ENCODE measurements around the gene NUDT13.

The NUDT13 gene

DNA sequence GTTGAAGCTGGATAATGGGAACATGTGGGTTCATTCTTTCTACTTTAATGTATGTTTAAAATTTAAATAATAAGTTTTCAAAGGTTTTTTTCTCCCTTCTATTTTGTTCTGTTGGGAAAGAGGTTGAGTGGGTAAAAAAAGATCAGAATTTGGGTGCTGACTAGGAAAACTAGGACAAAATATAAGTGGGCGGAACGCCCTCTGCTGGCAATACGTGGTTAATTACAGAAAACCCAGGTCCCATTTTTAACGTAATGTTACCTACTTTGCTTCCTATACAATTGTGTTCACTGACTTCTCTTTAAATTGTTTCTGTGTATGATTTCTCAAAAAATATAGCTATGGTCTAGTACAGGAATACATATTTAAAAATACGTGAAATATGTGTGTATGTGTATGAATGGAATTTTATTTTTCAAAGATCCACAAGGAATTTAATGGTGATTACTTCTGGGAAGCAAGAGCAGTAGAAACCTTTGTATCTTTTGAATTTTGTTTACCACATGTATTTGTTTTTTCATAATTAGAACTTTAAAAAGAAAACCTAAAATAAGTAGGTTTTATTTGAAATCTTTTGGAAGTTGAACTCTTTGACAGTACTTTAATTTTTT is 48.9 kb downstream of the NUDT13 start:
- H2AFZ ChIP-seq, result no peak overlapping the region
- TF ChIP-seq, protein P1, sequence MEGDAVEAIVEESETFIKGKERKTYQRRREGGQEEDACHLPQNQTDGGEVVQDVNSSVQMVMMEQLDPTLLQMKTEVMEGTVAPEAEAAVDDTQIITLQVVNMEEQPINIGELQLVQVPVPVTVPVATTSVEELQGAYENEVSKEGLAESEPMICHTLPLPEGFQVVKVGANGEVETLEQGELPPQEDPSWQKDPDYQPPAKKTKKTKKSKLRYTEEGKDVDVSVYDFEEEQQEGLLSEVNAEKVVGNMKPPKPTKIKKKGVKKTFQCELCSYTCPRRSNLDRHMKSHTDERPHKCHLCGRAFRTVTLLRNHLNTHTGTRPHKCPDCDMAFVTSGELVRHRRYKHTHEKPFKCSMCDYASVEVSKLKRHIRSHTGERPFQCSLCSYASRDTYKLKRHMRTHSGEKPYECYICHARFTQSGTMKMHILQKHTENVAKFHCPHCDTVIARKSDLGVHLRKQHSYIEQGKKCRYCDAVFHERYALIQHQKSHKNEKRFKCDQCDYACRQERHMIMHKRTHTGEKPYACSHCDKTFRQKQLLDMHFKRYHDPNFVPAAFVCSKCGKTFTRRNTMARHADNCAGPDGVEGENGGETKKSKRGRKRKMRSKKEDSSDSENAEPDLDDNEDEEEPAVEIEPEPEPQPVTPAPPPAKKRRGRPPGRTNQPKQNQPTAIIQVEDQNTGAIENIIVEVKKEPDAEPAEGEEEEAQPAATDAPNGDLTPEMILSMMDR (IDR thresholded peaks at IDR 0.05), result peak; percentile 79

DNA sequence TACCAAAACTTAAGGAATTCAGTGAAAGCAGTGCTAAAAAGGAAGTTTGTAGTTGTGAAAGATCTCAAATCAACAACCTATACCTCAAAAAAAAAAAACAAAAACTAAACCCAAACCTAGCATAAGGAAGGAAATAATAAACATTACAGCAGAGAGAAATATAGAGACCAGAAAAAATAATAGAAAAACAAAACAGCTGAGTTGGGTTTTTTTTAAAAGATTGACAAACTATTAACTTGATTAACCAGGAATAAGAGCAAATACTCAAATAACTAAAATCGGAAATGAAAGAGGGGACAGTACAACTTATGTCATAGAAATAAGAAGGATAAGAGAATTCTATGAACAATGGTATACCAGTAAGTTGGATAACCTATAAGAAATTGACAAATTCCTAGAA is 50.8 kb downstream of the NUDT13 start:
- no peak overlapping the region for H2AFZ ChIP-seq
- no peak overlapping the region for H3K4me3 ChIP-seq (ENCODE audit: low read depth, low read length)
- peaks cover 23% of the 10 kb centered on the region for H3K79me2 ChIP-seq
- no peak overlapping the region for H3K9ac ChIP-seq
- H3K4me2 ChIP-seq (ENCODE audit: low read length), result no peak overlapping the region
- no peaks in the 10 kb centered on the region for H3K27me3 ChIP-seq (ENCODE audit: control insufficient read depth, insufficient read depth, low read length)
- H3K9me3 ChIP-seq (ENCODE audit: control insufficient read depth, low read length), result no peaks in the 10 kb centered on the region
- TF ChIP-seq, protein P1 (IDR thresholded peaks at IDR 0.05), result no peak
- no peak overlapping the region for H3K27ac ChIP-seq
- H3K4me1 ChIP-seq, result no peaks in the 10 kb centered on the region
- no peaks in the 10 kb centered on the region for H3K36me3 ChIP-seq (ENCODE audit: control insufficient read depth, insufficient read depth, low read length)

More for the DNA sequence above, 48.9 kb downstream of the NUDT13 start:
- Histone ChIP-seq H3K4me1 (no peaks in the 10 kb centered on the region), H3K4me2 (ENCODE audit: low read length) (no peak overlapping the region), H3K9me3 (ENCODE audit: control insufficient read depth, low read length) (no peaks in the 10 kb centered on the region), H3K4me3 (ENCODE audit: low read depth, low read length) (no peak overlapping the region), H3K27ac (no peak overlapping the region), H3K27me3 (ENCODE audit: control insufficient read depth, insufficient read depth, low read length) (no peaks in the 10 kb centered on the region), H3K9ac (no peak overlapping the region), H3K36me3 (ENCODE audit: control insufficient read depth, insufficient read depth, low read length) (no peaks in the 10 kb centered on the region), H3K79me2 (peaks cover 20% of the 10 kb centered on the region)

- H3K4me1 ChIP-seq, result no peaks in the 10 kb centered on the region
- no peak overlapping the region for H3K27ac ChIP-seq
- H3K9me3 ChIP-seq (ENCODE audit: control insufficient read depth, low read length), result no peaks in the 10 kb centered on the region
- no peaks in the 10 kb centered on the region for H3K27me3 ChIP-seq (ENCODE audit: control insufficient read depth, insufficient read depth, low read length)
- H3K4me2 ChIP-seq (ENCODE audit: low read length), result no peak overlapping the region
- no peak overlapping the region for H3K4me3 ChIP-seq (ENCODE audit: low read depth, low read length)
- H3K9ac ChIP-seq, result no peak overlapping the region
- no peak overlapping the region for H2AFZ ChIP-seq
- H3K79me2 ChIP-seq, result peaks cover 26% of the 10 kb centered on the region
- no peaks in the 10 kb centered on the region for H3K36me3 ChIP-seq (ENCODE audit: control insufficient read depth, insufficient read depth, low read length)
- TF ChIP-seq, protein P1 (IDR thresholded peaks at IDR 0.05), result no peak
Observed at GRCh38 chr10:73161662-73162061, 51.4 kb downstream of the NUDT13 start.

- Histone ChIP-seq H3K4me2 (ENCODE audit: low read length) (no peak overlapping the region), H3K27ac (no peak overlapping the region), H3K9me3 (ENCODE audit: control insufficient read depth, low read length) (no peaks in the 10 kb centered on the region), H2AFZ (no peak overlapping the region), H3K4me1 (no peaks in the 10 kb centered on the region), H3K36me3 (ENCODE audit: control insufficient read depth, insufficient read depth, low read length) (no peaks in the 10 kb centered on the region), H3K4me3 (ENCODE audit: low read depth, low read length) (no peak overlapping the region), H3K79me2 (peaks cover 29% of the 10 kb centered on the region), H3K9ac (no peak overlapping the region), H3K27me3 (ENCODE audit: control insufficient read depth, insufficient read depth, low read length) (no peaks in the 10 kb centered on the region)
- TF ChIP-seq, protein P1 (IDR thresholded peaks at IDR 0.05), result no peak
Observed at GRCh38 chr10:73163096-73163495, 52.8 kb downstream of the NUDT13 start.

- H3K27me3 ChIP-seq (ENCODE audit: control insufficient read depth, insufficient read depth, low read length), result no peaks in the 10 kb centered on the region
- peak overlapping the region; percentile 54 for H3K4me2 ChIP-seq (ENCODE audit: low read length)
- H3K9ac ChIP-seq, result no peak overlapping the region
- H3K4me3 ChIP-seq (ENCODE audit: low read depth, low read length), result peak overlapping the region; percentile 99
- no peak overlapping the region for H3K27ac ChIP-seq
- no peaks in the 10 kb centered on the region for H3K4me1 ChIP-seq
- H2AFZ ChIP-seq, result no peak overlapping the region
- no peaks in the 10 kb centered on the region for H3K9me3 ChIP-seq (ENCODE audit: control insufficient read depth, low read length)
- H3K36me3 ChIP-seq (ENCODE audit: control insufficient read depth, insufficient read depth, low read length), result no peaks in the 10 kb centered on the region
- peaks cover 28% of the 10 kb centered on the region for H3K79me2 ChIP-seq
- TF ChIP-seq, protein P1 (IDR thresholded peaks at IDR 0.05), result no peak
Observed at GRCh38 chr10:73166972-73167371, 56.7 kb downstream of the NUDT13 start.
